Left kidney (tissue), 2 donors: Measurements from ENCODE around the gene PDE1A. TPM values are rescaled to one million over a fixed set of nuclear protein-coding genes. Genes with fewer than 3 reads are reported as not detected.
"Not testable (repeated sequence)": the region's sequence is repeated elsewhere in the genome, so short reads cannot be mapped to it uniquely, and the experiment has no call there.

ENCODE experiments used
- DNase-seq: peaks from one replicate; pipeline ENCODE4 v3.0.0-alpha.2; 2013
- polyA plus RNA-seq: library from polyadenylated mRNA; unstranded; fragments of 120-200 nt; gene quantifications from one replicate; pipeline ENCODE4 v1.2.1, GENCODE V29; 2013; ENCODE audit not compliant: insufficient read length

PDE1A gene
- polyA plus RNA-seq, 1 donor = 24.0 TPM

DNA sequence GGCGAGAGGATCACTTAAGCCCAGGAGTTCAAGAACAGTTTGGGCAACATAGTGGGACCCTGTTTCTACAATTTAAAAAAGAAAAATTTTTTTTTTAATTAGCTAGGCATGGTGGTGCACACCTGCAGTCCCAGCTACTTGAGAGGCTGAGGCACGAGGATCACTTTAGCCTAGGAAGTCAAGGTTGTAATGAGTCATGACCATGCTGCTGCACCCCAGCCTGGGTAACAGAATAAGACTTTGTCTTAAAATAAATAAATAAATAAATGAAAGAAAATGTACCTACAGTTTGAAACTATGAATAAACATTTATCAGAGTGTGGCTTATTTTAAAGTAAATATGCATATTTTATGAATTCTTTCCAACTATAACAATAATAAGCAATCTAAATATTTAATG is 16.7 kb downstream of the PDE1A start:
- no peak for DNase-seq

DNA sequence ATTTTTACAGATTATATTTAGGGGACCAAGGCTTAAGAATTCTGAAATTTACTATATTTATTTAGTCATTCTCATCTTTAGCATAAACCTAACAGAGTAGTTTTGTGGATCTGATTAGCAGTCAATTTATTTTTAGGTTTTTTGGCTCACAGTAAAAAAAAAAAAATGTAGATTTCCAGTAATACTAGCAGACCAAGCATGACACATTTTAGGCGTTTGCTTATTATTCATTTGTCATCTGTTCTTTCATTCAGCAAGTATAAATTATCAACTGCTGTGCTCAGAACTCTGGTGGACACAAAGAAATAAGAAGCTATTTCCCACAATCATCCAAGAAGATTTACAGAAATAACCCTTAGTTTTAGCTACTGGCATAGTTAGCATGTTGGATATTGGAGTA is 20.6 kb downstream of the PDE1A start:
- DNase-seq = no peak

DNA sequence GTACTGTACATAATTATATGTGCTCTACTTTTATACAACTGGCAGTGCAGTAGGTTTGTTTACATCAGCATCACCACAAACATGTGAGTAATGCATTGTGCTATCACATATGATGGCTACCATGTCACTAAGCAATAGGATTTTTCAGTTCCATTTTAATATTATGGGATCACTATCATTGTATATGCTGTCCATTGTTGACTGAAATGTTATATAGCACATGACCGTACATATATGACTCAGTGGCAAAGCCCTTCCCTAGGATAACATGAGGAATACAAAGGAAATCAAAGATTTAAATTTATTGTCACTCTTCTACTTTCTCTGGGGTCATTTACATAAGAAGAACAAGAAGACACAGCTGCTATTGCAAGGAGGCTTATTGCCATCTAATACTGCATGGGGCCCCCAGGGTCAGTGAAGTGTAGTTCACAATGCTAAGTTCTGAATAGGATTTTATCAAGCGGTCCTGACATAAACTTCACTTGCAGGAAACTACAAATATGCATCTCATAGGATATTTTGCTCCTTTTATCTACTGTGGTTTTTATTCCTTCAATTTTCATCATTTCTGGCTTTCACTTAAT is 21.8 kb downstream of the PDE1A start:
- no peak for DNase-seq

DNA sequence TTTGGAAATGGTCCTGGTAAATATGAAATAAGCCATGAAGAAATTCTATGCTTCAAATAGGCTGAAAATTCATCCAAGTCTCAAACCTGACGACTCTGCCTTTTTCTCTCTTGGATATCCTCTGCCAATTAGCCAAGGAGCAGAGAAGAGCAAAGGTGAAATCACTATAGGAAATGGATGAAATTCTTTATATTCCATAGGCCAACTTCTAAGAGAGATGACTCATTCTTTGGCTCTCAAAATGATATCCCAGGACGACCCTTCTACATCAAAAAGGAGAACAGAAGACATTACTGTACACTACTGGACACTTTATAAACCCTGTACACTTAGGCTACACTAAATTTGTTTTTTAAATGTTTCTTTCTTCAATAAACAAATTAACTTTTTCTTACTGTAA is 22.7 kb downstream of the PDE1A start:
- DNase-seq = no peak

DNA sequence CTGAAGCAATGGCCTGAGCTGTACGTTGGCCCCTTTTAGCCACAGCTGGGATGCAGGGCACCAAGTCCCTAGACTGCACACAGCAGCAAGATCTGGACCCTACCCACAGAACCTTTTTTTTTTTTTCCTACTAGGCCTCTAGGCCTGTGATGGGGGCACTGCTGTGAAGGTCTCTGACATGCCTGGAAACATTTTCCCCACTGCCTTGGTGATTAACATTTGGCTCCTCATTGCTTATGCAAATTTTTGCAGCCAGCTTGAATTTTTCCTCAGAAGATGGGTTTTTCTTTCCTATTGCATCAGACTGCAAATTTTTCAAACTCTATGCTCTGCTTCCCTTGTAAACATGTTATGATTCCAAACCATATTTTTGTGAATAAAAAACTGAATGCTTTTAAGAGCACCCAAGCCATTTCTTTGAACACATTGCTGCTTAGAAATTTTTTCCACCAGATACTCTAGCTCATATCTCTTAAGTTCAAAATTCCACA is 33.5 kb downstream of the PDE1A start:
- no peak for DNase-seq

DNA sequence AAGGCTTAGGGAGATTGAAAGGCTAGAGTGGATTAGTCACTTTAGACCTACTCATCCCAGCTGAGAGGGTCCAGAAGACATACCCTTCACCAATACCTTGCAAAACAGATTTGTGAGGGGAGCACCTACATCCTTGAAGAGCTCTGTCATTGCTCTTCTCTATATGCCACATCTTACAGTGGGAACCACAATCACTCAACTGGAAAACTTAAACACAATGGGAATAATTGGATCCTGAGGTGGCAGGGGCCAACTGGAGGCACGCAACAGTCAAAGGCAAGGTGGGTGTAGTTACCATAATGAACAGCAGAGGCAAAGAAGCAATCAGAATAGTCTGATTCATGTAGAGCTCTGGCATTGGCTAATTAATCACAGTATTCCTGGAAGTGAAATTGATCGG is 35.4 kb downstream of the PDE1A start:
- no peak for DNase-seq

DNA sequence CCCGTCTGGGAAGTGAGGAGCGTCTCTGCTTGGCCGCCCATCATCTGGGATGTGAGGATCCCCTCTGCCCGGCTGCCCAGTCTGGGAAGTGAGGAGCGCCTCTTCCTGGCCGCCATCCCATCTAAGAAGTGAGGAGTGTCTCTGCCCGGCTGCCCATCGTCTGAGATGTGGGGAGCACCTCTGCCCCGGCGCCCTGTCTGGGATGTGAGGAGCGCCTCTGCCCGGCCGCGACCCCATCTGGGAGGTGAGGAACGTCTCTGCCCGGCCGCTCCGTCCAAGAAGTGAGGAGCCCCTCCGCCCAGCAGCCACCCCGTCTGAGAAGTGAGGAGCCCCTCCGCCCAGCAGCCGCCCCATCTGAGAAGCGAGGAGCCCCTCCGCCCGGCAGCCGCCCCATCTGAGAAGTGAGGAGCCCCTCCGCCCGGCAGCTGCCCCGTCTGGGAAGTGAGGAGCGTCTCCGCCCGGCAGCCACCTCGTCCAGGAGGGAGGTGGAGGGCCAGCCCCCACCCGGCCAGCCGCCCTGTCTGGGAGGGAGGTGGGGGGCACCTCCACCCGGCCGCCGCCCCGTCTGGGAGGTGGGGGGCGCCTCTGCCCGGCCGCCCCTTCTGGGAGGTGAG is 40.5 kb downstream of the PDE1A start:
- not testable (repeated sequence) for DNase-seq

DNA sequence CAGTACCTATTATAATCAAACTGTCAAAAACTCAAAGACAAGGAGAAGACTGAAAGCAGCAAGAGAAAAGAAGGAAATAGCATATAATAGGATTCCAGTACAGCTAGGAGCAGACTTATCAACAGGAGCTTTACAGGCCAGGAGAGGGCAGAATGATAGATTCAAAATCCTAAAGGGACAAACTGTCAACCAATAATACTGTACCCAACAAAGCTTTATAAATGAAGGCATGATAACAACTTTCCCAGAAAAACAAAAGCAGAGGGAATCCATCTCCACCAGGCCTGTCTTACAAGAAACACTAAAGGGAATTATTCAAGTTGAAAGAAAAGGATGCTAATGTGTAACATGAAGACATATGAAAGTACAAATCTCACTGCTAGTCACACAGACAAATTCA is 42.0 kb downstream of the PDE1A start:
- no peak for DNase-seq

DNA sequence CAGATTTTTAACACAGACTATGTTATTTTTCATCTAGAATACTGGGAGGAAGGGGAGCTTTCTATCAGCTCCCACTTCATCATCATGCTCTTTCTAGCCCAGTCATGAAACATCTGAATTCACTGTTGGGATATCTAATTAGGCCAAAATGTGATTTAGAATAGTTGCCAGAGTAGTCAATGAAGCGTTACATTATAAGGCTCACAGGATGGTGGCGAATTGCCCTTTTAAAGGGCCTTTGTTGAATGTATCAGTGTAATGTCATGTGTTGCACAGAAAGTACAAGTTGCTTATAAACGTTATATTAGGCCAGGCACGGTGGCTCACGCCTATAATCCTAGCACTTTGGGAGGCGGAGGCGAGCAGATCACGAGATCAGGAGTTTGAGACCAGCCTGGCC is 45.6 kb downstream of the PDE1A start:
- DNase-seq = no peak

DNA sequence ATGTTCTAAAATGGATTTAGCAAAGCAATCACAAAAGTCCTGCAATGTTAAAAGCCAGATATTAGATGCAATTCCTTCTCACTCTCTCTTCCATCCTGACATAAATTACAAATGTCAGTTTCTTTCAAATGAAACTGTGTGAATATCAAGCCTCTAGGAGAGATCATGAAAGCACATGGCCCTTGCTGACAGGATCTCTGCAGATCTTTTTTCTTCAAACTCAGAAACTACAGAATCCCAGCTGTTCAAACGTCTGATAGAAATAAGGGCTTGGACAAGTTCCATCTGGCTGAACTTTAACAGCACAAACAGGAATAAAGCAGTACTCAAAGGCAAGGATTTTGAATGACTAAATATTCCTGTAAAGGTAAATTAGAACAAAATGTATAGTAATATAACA is 47.6 kb downstream of the PDE1A start:
- DNase-seq = peak; percentile 64

DNA sequence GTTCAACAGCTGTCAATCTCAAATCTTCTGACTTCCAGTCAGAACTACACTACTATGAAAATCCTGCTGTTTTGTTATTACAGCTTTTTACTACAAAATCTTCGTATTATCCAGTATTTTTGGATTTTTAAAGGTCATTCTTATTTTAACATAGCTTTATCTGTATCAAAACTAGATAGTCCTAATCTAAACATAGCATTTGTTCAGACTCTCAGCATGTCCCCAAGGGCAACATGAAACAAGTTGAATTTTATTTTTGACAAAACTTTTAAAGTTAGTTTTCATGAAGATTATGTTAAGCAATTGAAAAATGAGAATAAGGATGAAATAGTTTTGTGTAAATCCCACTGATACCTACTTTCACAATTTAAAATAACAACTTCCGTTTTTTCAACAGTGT is 48.1 kb downstream of the PDE1A start:
- no peak for DNase-seq

DNA sequence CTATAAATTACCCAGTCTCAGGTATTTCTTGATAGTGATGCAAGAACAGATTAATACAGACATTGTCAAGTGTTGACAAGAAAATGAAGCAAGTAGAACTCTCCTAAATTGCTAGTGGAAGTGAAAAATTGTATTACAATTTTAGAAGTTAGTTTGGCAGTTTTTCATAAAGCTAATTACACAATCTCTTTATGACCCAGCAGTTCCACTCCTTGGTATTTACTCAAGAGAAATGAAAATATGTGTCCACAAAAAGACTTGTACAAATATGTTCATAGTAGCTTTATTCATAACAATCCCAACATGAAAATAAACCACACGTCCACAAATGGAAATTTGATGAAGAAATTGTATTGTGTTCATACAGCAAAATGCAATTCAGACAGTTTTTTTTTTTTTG is 49.4 kb downstream of the PDE1A start:
- no peak for DNase-seq

DNA sequence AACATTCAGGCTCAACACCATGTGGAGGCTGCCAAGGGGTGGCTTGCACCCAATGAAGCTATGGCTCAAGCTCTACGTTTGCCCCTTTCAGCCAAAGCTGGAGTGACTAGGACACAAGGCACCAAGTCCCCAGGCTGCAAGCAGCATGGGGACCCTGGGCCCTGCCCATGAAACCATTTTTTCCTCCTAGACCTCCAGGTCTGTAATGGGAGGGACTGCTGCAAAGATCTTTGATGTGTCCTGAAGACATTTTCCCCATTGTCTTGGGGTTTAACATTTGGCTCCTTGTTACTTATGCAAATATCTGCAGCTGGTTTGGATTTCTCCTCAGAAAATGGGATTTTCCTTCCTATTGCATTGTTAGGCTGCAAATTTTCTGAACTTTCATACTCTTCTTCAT is 51.0 kb downstream of the PDE1A start:
- no peak for DNase-seq

DNA sequence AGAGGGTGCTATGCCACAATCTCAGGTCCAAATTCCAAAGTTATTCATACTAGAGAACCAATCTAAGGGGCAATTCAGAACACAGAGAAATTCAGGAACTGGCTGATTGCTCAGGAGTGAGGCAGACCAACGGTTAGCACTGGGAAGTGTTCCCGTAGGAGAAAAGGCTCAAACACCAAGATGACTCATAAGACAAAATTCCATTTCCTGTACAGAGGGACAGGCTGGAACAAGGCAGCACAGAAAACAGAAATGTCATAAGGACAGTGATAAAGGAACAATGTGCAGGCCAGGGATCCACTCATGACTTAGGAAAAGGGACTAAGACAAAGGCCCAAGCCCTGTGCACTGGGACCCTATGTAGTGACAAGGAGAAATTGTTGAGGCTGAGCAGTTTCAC is 54.2 kb downstream of the PDE1A start:
- no peak for DNase-seq

DNA sequence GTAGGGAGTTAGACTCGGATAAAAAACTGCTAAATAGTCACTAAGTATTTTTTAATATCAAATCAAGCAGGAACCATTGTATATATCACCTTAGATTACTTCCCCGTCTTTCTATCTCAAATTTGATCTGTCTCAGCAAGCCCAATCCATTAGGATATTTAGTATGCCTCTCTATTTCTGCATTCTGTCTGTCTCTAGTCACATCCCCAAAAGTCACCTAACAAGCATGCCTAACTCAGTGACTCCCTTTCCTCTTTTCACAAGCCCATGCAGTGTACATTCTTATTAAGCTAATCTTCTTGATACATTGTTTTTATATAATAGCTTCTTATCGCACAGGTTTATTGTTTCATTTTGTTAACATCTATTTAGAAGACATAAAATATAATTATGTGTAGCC is 57.8 kb downstream of the PDE1A start:
- DNase-seq = no peak

DNA sequence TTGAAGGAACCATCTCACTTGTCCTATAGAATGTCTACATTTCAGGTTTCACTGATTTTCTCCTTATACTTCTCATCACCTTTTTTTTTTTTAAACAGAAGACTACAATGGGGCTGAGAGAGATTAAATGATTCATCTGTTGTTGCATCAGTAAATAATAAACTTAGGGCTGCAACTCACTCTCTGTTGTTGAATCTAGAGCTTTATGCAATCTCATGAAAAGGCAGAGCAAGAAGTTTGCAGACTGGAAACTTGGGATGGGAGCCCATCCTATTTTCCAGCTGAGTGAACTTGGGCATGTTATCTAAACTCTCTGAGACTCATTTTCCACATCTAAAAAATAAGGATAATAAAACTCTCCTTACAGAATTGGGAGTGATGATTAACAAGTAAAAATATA is 58.4 kb downstream of the PDE1A start:
- no peak for DNase-seq

DNA sequence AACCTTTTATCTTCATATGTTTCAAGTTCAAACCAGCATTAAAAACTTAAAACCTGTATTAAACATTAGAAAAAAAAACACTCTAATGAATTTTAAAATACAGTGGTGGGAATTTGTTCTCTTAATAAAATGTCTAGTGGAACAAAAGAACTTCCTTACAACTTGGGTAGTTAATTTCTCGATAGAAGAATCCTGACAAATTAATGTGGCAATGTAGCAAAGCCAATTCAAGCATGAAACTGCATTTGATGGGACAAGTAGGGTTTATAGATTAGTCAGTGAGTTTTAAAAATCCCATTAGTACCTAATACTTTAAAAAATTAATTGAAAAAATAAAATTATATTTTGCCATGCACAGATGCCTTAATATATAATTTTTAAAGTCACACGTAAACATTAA is 59.4 kb downstream of the PDE1A start:
- DNase-seq = no peak

DNA sequence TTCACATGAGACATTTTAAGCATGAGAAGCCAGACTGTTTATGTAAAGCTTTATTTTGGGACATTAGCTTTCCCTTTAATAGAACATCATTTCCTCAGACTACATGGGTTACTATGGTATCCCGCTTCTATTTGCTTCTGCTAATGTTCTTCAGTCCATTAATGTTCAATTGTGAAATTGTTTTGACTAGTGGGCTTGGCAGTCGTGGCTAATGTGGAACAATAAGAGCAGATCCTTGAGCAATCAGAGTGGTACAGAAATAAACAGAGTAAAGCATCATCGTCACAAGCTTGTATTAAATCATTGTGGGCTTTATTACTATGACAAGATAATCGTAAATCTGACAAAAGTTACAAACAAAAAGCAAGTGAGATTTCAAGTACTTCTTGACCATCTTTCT is 60.2 kb downstream of the PDE1A start:
- no peak for DNase-seq

DNA sequence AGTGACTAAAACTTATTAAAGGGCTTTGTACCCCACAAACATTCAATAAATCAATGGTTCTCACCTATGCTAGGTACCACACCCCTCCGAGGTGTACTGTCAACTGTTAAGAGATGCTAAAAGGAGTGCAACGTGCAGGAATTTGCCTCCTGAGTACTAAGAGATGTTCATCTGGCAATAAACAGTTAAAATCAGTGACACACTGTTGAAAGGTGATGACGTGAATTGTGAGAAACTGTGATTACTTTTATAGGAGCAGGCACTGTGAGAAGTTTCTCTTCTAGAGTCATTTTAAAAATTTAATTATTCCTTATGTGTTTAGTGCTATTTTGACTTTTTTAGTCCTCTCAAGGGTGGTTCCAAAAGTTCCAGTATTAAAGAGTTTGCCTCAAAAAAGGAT is 61.0 kb downstream of the PDE1A start:
- no peak for DNase-seq

DNA sequence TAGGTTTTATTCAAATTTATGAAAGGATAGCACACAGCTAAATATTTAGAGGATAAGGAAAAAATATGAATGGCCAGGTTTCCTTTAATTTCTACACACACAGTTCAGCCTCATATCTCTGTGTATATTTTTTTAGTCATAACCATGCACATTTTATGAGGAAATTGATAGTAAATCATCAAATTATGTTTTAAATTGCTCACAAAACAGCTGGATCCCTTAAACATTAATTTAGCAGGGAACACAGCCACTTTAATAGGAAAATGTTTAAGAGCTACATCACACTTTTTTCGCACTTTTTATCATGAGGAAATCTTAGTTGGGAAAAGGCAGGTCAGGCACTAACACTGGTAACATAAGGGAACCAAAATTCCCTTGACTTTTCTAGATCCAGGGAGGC is 65.4 kb downstream of the PDE1A start:
- DNase-seq = no peak

DNA sequence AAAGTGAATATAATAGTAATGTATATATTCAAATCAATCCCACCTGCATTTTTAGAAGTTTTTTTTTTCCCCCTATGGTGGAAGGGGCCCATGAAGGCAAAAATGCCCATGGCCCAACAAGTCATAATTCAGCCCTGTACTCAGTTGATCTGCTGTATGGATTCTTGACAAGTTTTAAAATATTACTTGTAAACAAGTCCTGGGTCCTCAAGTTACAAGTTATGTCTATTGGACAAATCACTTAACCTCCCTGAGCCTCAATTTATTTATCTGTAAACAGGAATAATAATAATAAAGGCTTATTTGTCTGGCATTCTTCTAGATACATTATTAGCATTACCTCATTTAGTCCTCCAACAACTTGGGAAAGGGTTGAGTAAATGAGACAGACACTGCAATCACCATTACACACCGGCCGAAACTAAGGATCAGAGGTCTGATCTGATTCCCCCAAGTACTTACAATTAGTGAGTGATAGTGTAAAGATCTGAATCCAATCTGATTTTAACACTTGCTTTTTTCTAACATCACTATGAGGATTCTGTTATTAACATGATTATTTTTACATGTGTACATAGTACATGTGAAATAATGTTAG is 66.1 kb downstream of the PDE1A start:
- DNase-seq = no peak

DNA sequence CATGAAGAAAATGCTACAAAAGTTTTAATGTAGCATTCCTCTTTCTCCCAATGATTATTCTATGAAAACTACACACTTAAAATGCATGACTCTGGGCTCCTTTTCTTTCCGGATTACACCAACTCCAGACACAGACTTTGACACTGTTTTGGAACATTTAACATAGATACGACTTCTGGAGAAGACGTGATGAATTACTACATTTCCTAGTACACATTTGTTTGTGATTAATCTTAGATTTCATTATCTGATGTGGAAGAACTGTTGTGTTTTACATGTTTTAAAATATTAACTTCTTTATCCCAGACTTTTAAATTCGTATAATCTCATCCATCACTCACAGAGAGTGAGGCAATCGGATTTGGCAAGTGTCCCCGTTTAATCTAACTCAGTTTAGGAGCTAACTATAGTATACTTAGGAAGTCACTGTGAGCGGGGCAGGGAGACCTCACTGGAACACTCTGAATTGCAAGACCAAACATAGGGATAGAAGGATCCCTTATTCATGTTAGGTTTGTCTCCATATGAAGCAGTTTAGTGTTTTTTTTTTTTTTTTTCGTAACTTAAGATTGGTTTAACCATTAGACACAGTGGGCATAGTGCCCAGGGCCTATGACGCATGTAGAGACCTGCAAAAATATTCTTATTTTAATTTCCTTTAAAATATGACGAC is 66.7 kb downstream of the PDE1A start:
- peak; percentile 35 for DNase-seq
